H1 (cell line): ENCODE results near the gene RPS6KA2. TPM values are rescaled to one million over a fixed set of nuclear protein-coding genes. Genes with fewer than 3 reads are reported as not detected.

Experiments used
- CTCF ChIA-PET: fragments of 300-600 bp; sonication (Branson Sonifier 250); formaldehyde crosslinking; loops from one replicate; lab custom pipeline; 2021; ENCODE audit not compliant: partially characterized antibody; lab: Charles Lee
- POLR2A ChIA-PET: fragments of 300-600 bp; sonication (Branson Sonifier 250); formaldehyde crosslinking; loops from one replicate; lab custom pipeline; 2021; ENCODE audit warnings: inconsistent platforms; ENCODE audit not compliant: partially characterized antibody; lab: Charles Lee
- DNase-seq, 2 experiments: peaks; one replicate each; pipeline versions ENCODE4 v3.0.0 to v3.0.0-alpha.2; 2010 to 2022; ENCODE audit warnings: low spot score in 2 of 2, low read depth in 1 of 2, mixed read lengths in 1 of 2
- FAIRE-seq: peaks from 2 replicates; lab custom pipeline; 2011; peaks lifted over from hg19 to GRCh38; lab: Jason Lieb, UNC
- H2AFZ ChIP-seq: 2 replicates; pipeline ENCODE4 v1.8.1; 2012; ENCODE audit warnings: low read length, inconsistent platforms
- H2AK5ac ChIP-seq: 2 replicates; pipeline ENCODE4 v1.6.1; 2013; ENCODE audit warnings: low read depth, low read length
- H2BK120ac ChIP-seq: replicated peaks from 2 replicates; pipeline ENCODE3; 2013; ENCODE audit warnings: low read depth, low read length, inconsistent platforms
- H2BK12ac ChIP-seq: 2 replicates; pipeline ENCODE4 v1.6.1; 2013; ENCODE audit warnings: low read depth, low read length
- H2BK15ac ChIP-seq: 2 replicates; pipeline ENCODE4 v1.6.1; 2013; ENCODE audit warnings: low read length
- H2BK20ac ChIP-seq: 2 replicates; pipeline ENCODE4 v1.6.1; 2013; ENCODE audit warnings: low read length
- H2BK5ac ChIP-seq: 2 replicates; pipeline ENCODE4 v1.6.1; 2013; ENCODE audit warnings: low read depth, low read length
- H3K14ac ChIP-seq: 2 replicates; pipeline ENCODE4 v1.6.1; 2013; ENCODE audit warnings: inconsistent platforms; ENCODE audit not compliant: insufficient read length
- H3K18ac ChIP-seq: 2 replicates; pipeline ENCODE4 v1.6.1; 2013; ENCODE audit warnings: low read length; ENCODE audit errors: extremely low read depth
- H3K23ac ChIP-seq: 2 replicates; pipeline ENCODE4 v1.6.1; 2013; ENCODE audit warnings: inconsistent platforms; ENCODE audit not compliant: insufficient read length
- H3K23me2 ChIP-seq: 2 replicates; pipeline ENCODE4 v1.6.1; 2013; ENCODE audit warnings: low read depth, low read length
- H3K27ac ChIP-seq: 2 replicates; pipeline ENCODE4 v1.6.1; 2011; ENCODE audit warnings: low read depth, low read length, inconsistent platforms
- H3K27me3 ChIP-seq, 4 experiments: replicated peaks in 1 of 4; 1 replicate in 1 of 4; 2 replicates in 3 of 4; pipeline versions ENCODE4 v1.6.1 to v1.8.1; 2011 to 2013; ENCODE audit warnings: low read length in 3 of 4, mild to moderate bottlenecking in 3 of 4, inconsistent platforms in 2 of 4, mixed read lengths in 2 of 4, moderate library complexity in 1 of 4; ENCODE audit not compliant: control insufficient read depth in 3 of 4, insufficient read depth in 3 of 4; ENCODE audit errors: extremely low read depth in 1 of 4
- H3K36me3 ChIP-seq, 4 experiments: 2 replicates each; pipeline versions ENCODE4 v1.6.1 to v1.8.1; 2011 to 2013; ENCODE audit warnings: mild to moderate bottlenecking in 4 of 4, low read length in 3 of 4, moderate library complexity in 2 of 4, control low read depth in 1 of 4, inconsistent platforms in 1 of 4; ENCODE audit not compliant: insufficient read depth in 4 of 4, control insufficient read depth in 2 of 4
- H3K4ac ChIP-seq: replicated peaks from 2 replicates; pipeline ENCODE3; 2013; ENCODE audit warnings: low read length, low read depth, mixed read lengths, inconsistent platforms; ENCODE audit not compliant: insufficient read length
- H3K4me1 ChIP-seq, 4 experiments: replicated peaks in 1 of 4; 1 replicate in 1 of 4; 2 replicates in 3 of 4; pipeline versions ENCODE4 v1.6.1 to v1.8.1; 2011 to 2013; ENCODE audit warnings: low read length in 3 of 4, inconsistent platforms in 2 of 4, mixed read lengths in 1 of 4; ENCODE audit not compliant: insufficient read depth in 4 of 4, control insufficient read depth in 3 of 4
- H3K4me2 ChIP-seq, 2 experiments: 2 replicates each; pipeline versions ENCODE4 v1.6.1 to v1.8.1; 2011 to 2013; ENCODE audit warnings: low read depth in 2 of 2, low read length in 2 of 2, control low read depth in 1 of 2, inconsistent platforms in 1 of 2, mild to moderate bottlenecking in 1 of 2; ENCODE audit not compliant: insufficient read depth in 1 of 2
- H3K4me3 ChIP-seq, 4 experiments: fragments of 200-600, 300-600 bp in 1 of 4; sonication (generic), shearing (Covaris generic), sonication (Bioruptor Twin) in 1 of 4; 2 replicates each; pipeline versions ENCODE4 v1.5.1 to v1.8.1; 2011 to 2016; ENCODE audit warnings: low read length in 4 of 4, low read depth in 3 of 4, control low read depth in 2 of 4, inconsistent platforms in 2 of 4, mild to moderate bottlenecking in 2 of 4, mixed read lengths in 1 of 4, moderate library complexity in 1 of 4; ENCODE audit not compliant: insufficient read depth in 2 of 4; ENCODE audit errors: extremely low read depth in 1 of 4
- H3K56ac ChIP-seq: replicated peaks from 2 replicates; pipeline ENCODE3; 2013; ENCODE audit warnings: low read depth, mild to moderate bottlenecking, mixed read lengths, low read length, inconsistent platforms; ENCODE audit not compliant: insufficient read length
- H3K79me1 ChIP-seq: 2 replicates; pipeline ENCODE4 v1.6.1; 2013; ENCODE audit warnings: low read depth, low read length, control low read depth
- H3K79me2 ChIP-seq, 2 experiments: 2 replicates each; pipeline versions ENCODE4 v1.6.1 to v1.8.1; 2012 to 2013; ENCODE audit warnings: low read length in 2 of 2, mild to moderate bottlenecking in 2 of 2, inconsistent platforms in 1 of 2; ENCODE audit not compliant: insufficient read depth in 2 of 2, control insufficient read depth in 1 of 2
- H3K9ac ChIP-seq, 4 experiments: replicated peaks in 1 of 4; 1 replicate in 1 of 4; 2 replicates in 3 of 4; pipeline versions ENCODE4 v1.6.1 to v1.8.1; 2011 to 2013; ENCODE audit warnings: low read depth in 3 of 4, low read length in 3 of 4, control low read depth in 2 of 4, mild to moderate bottlenecking in 2 of 4, moderate library complexity in 2 of 4, inconsistent platforms in 1 of 4; ENCODE audit errors: extremely low read depth in 1 of 4
- H3K9me3 ChIP-seq, 2 experiments: 2 replicates each; pipeline versions ENCODE4 v1.6.1 to v1.8.1; 2012 to 2013; ENCODE audit warnings: mild to moderate bottlenecking in 2 of 2, moderate library complexity in 2 of 2, control low read depth in 1 of 2, inconsistent platforms in 1 of 2, low read depth in 1 of 2, low read length in 1 of 2, mixed read lengths in 1 of 2; ENCODE audit not compliant: insufficient read depth in 2 of 2
- H4K20me1 ChIP-seq, 2 experiments: replicated peaks in 1 of 2; 2 replicates each; pipeline versions ENCODE3 to v1.8.1; 2011 to 2013; ENCODE audit warnings: inconsistent platforms in 2 of 2, low read length in 2 of 2, mild to moderate bottlenecking in 1 of 2; ENCODE audit not compliant: insufficient read depth in 2 of 2, control insufficient read depth in 1 of 2
- H4K5ac ChIP-seq: 2 replicates; pipeline ENCODE4 v1.6.1; 2013; ENCODE audit warnings: low read length, low read depth, mixed read lengths, inconsistent platforms; ENCODE audit not compliant: insufficient read length
- H4K8ac ChIP-seq: 2 replicates; pipeline ENCODE4 v1.8.0; 2013; ENCODE audit warnings: mild to moderate bottlenecking, moderate library complexity, low read length, inconsistent platforms; ENCODE audit not compliant: insufficient read depth; ENCODE audit errors: extremely low read depth
- H4K91ac ChIP-seq: replicated peaks from 2 replicates; pipeline ENCODE3; 2013; ENCODE audit warnings: low read length, mixed read lengths, inconsistent platforms; ENCODE audit not compliant: insufficient read length
- BRCA1 ChIP-seq: IDR thresholded peaks from 2 replicates; pipeline ENCODE4 v1.6.1; 2012; ENCODE audit warnings: low read depth, low read length, improper control_type of control experiment
- EZH2 ChIP-seq: fragments of 200-600 bp; sonication (generic); IDR thresholded peaks from 2 replicates; pipeline ENCODE4 v1.7.1; 2012; ENCODE audit warnings: low read depth, mild to moderate bottlenecking, moderate library complexity, low read length, inconsistent platforms; ENCODE audit not compliant: severe bottlenecking
- GABPA ChIP-seq: IDR thresholded peaks from 2 replicates; pipeline ENCODE4 v1.6.1; 2011; ENCODE audit warnings: mild to moderate bottlenecking, low read length, moderate library complexity, borderline replicate concordance; ENCODE audit not compliant: insufficient read depth
- GTF2F1 ChIP-seq: IDR thresholded peaks from 2 replicates; pipeline ENCODE4 v1.6.1; 2012; ENCODE audit warnings: low read depth, low read length, improper control_type of control experiment, borderline replicate concordance
- JUN ChIP-seq: IDR thresholded peaks from 2 replicates; pipeline ENCODE4 v1.6.1; 2011; ENCODE audit warnings: low read depth, mild to moderate bottlenecking, improper control_type of control experiment, low read length
- KDM4A ChIP-seq: IDR thresholded peaks from one replicate; pipeline ENCODE4 v1.7.1; 2012; ENCODE audit warnings: low read depth, mild to moderate bottlenecking, moderate library complexity, low read length, inconsistent platforms; ENCODE audit not compliant: severe bottlenecking
- NRF1 ChIP-seq: IDR thresholded peaks from 2 replicates; pipeline ENCODE4 v1.6.1; 2011; ENCODE audit warnings: mild to moderate bottlenecking, low read depth, low read length, improper control_type of control experiment
- SP2 ChIP-seq: IDR thresholded peaks from 2 replicates; pipeline ENCODE4 v1.6.1; 2012; ENCODE audit warnings: mild to moderate bottlenecking, low read length, inconsistent platforms
- SP4 ChIP-seq: IDR thresholded peaks from 2 replicates; pipeline ENCODE4 v1.6.1; 2012; ENCODE audit warnings: low read length, inconsistent platforms
- TCF12 ChIP-seq: IDR thresholded peaks from 2 replicates; pipeline ENCODE4 v1.6.1; 2011; ENCODE audit warnings: low read depth, mild to moderate bottlenecking, low read length
- TEAD4 ChIP-seq: IDR thresholded peaks from 2 replicates; pipeline ENCODE4 v1.6.1; 2012; ENCODE audit warnings: low read depth, low read length, inconsistent platforms, mixed read lengths
- WGBS, 2 experiments: shearing (Covaris generic) in 1 of 2; methylation state at CpG; one replicate each; pipeline versions ENCODE4 v1.1.6 to v1.1.7; 2013 to 2015; ENCODE audit warnings: low lambda C conversion rate in 2 of 2, mixed read lengths in 2 of 2, inconsistent platforms in 1 of 2, low coverage in 1 of 2, missing lambda C conversion rate in 1 of 2; ENCODE audit not compliant: insufficient replicate concordance in 2 of 2, insufficient coverage in 1 of 2, insufficient read length in 1 of 2; ENCODE audit errors: extremely low coverage in 1 of 2, missing lambda C conversion rate in 1 of 2; 5-methylcytosine and 5-hydroxymethylcytosine counted together
- polyA plus RNA-seq, 7 experiments: library from polyadenylated mRNA; depleted of rRNA in 3 of 7; stranded (reverse) in 5 of 7; unstranded in 2 of 7; fragments of >200 nt in 5 of 7; fragments of 200-250 nt in 2 of 7; gene quantifications; 1 replicate in 5 of 7; 2 replicates in 1 of 7; 4 replicates in 1 of 7; pipeline versions ENCODE4 v1.2.1 to v1.2.3, GENCODE V29; 2011 to 2013; ENCODE audit warnings: missing spikeins in 2 of 7, mixed read lengths in 2 of 7
- total RNA-seq: library from RNA; stranded (reverse); fragmentation: NEBNext Ultra II Directional; extraction: Animal tissue kit (Norgen Biotek cat#: 25700); gene quantifications from 2 replicates; pipeline ENCODE4 v1.2.1, GENCODE V29; 2021
- TF ChIP-seq, protein P1 (sequence below): IDR thresholded peaks from 2 replicates; pipeline ENCODE4 v1.6.1; 2011; ENCODE audit warnings: low read length, improper control_type of control experiment
- TF ChIP-seq, protein P2 (sequence below): IDR thresholded peaks from 2 replicates; pipeline ENCODE4 v1.6.1; 2011; ENCODE audit warnings: low read depth, mild to moderate bottlenecking, low read length; ENCODE audit not compliant: insufficient read depth

The RPS6KA2 gene
- total and polyA plus RNA-seq, 2 of the 8 experiments (the other 6 are each of a cell fraction or from before 2014, with no cell fraction given): 8.8 to 25.7 TPM

DNA sequence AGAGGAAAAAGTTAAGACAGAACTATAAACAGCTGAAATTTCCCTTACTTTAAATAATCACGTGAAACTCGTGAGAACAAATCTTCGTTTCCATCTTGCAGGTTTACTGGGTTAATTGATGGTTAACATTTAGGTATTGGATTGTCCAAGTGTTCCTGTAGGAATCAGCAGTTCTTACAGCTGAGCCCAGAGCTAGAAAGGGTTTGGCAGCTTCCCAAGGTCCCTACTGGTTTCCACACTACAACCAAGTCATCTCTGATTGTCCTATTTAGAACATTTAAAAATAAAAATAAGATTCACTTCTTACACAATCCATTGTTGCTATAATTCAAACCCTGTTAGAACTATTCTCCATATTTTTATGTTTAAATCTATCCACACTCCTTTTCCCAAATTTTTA, 260.1 kb downstream of the RPS6KA2 start:
- H3K27me3 ChIP-seq: no peaks in the 10 kb centered on the region
- no peak overlapping the region for H3K4me3 ChIP-seq
- H3K79me2 ChIP-seq: no peaks in the 10 kb centered on the region
- no peaks in the 10 kb centered on the region for H4K20me1 ChIP-seq
- no peak overlapping the region for H2BK15ac ChIP-seq
- H3K23me2 ChIP-seq: no peaks in the 10 kb centered on the region
- H4K5ac ChIP-seq: peak overlapping the region; percentile 58
- H2AFZ ChIP-seq: no peak overlapping the region
- no peak overlapping the region for H3K9ac ChIP-seq
- H3K56ac ChIP-seq: no peak overlapping the region
- H3K9me3 ChIP-seq: no peaks in the 10 kb centered on the region
- H3K79me1 ChIP-seq: no peaks in the 10 kb centered on the region
- no peak overlapping the region for H3K27ac ChIP-seq
- peak overlapping the region; percentile 97 for H2BK20ac ChIP-seq
- H2BK120ac ChIP-seq: peak overlapping the region; percentile 97
- no peak overlapping the region for H3K4me2 ChIP-seq
- ChIA-PET CTCF (interaction anchor here (1.1 to 2.3 kb wide), 5 partner anchors 13 to 57 kb away, joined by 3 to 19 read pairs (median 4); no protein-coding TSS in a partner anchor), POLR2A (interaction anchor here (0.8 to 1.1 kb wide), 2 partner anchors 14 to 17 kb away, joined by 3 read pairs; no protein-coding TSS in a partner anchor)
- H4K8ac ChIP-seq: no peak overlapping the region
- H3K4me1 ChIP-seq: peaks cover 2 to 16% (median 13%) of the 10 kb centered on the region in 4 experiments; a peak in 6 of 7 replicates
- no peak overlapping the region for H2AK5ac ChIP-seq
- WGBS, 2 experiments: 89% methylated on average over 3 of the region's 3 CpGs; no CpG with 5 or more reads in 1 of the 2 experiments
- H3K18ac ChIP-seq: no peak overlapping the region; the same call in 1 of the 2 replicates
- H4K91ac ChIP-seq: peak overlapping the region; percentile 97
- DNase-seq (no peak), FAIRE-seq (no peak)
- peak overlapping the region; percentile 62; the same call in 1 of the 2 replicates for H2BK5ac ChIP-seq
- H3K23ac ChIP-seq: no peak overlapping the region
- no peak overlapping the region for H3K14ac ChIP-seq
- no peak overlapping the region for H3K4ac ChIP-seq
- H2BK12ac ChIP-seq: peak overlapping the region; percentile 11; the same call in 1 of the 2 replicates
- no peaks in the 10 kb centered on the region for H3K36me3 ChIP-seq
- TF ChIP-seq GTF2F1: no peak
- no peak for TF ChIP-seq EZH2
- no peak for TF ChIP-seq TEAD4
- TF ChIP-seq SP4: no peak
- TF ChIP-seq JUN: no peak
- TF ChIP-seq GABPA: no peak
- no peak for TF ChIP-seq BRCA1
- TF ChIP-seq, protein P1, sequence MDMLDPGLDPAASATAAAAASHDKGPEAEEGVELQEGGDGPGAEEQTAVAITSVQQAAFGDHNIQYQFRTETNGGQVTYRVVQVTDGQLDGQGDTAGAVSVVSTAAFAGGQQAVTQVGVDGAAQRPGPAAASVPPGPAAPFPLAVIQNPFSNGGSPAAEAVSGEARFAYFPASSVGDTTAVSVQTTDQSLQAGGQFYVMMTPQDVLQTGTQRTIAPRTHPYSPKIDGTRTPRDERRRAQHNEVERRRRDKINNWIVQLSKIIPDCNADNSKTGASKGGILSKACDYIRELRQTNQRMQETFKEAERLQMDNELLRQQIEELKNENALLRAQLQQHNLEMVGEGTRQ: no peak
- TF ChIP-seq NRF1: no peak
- TF ChIP-seq KDM4A: no peak
- TF ChIP-seq, protein P2, sequence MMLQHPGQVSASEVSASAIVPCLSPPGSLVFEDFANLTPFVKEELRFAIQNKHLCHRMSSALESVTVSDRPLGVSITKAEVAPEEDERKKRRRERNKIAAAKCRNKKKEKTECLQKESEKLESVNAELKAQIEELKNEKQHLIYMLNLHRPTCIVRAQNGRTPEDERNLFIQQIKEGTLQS: no peak
- TF ChIP-seq TCF12: no peak
- no peak for TF ChIP-seq SP2
